AML-193 (cell line): ENCODE results near the gene POLD1.
"Not testable (repeated sequence)": the region's sequence is repeated elsewhere in the genome, so short reads cannot be mapped to it uniquely, and the experiment has no call there.

Source experiments
- DNase-seq, 2 experiments: peaks; one replicate each; lab custom pipeline; 2025; lab: John Stamatoyannopoulos, UW

POLD1 gene

GRCh38 chr19:50383852-50384684 is at the start of gene POLD1:
Gene POLD1, plus strand, starts transcription at chr19:50384347. Its CDS starts 14,505 bp downstream, at chr19:50398852.
- peak; percentile 96 to 98 for DNase-seq

DNA sequence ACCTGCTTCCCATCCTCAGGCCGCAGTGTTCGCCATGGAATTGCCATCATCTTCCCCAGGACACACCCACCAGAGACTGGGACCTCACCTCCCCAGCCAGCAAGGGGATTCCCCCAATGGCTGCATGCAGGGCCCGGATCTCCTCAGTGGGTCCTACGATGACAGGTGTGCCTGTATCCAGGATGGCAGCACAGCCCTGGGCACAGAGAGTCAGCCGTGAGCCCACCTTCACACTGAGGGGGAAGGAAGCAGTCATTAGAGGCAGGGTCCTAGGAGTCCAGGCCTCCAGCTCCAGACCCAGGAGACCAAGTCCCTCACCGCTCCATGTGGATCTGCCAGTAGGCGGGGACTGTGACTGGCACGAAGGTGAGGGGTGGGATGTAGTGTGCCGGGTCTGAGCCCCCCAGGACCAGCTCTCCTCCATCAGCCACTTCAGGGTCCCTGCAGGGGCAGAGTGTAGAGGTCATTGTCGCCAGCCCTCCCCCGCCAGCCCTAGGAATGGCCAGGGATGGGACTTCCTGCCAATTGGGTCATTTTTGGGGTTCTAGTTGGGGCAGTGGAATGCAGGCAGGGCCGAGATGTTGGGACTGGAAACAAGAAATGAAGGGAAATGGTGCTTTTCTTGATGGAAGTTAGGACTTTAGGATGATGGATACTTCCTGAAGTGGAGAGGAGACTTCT is 49.3 kb upstream of the POLD1 start:
- no peak for DNase-seq

GRCh38 chr19:50337031-50337430 is 47.1 kb upstream of the POLD1 start:
- not testable (repeated sequence) for DNase-seq

GRCh38 chr19:50340331-50340730 is 43.8 kb upstream of the POLD1 start:
- DNase-seq: no peak

DNA sequence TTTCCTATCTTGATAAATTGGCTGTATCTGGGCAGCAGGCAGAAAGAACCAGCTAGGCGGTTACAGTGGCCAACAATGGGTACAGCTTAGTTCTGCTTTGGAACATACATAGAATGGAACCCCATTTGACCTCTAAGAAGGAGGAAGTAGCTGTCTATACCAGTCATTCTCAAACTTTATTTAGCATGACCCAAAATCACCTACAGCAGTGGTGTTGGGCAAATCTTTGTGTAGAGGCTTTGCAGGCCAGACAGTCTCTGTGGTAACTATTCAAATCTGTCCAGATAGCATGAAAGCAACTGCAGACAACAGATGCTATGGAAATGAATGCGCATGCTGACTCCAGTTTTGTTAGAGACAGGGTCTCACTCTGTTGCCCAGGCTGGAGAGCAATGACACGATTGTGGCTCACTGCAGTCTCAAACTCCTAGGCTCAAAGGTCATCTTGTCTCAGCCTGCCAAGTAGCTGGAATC is 43.0 kb upstream of the POLD1 start:
- peak in 1 of 2 experiments; percentile 9 for DNase-seq

GRCh38 chr19:50344661-50345318 is 39.4 kb upstream of the POLD1 start:
- no peak for DNase-seq

GRCh38 chr19:50347089-50347581 is 37.0 kb upstream of the POLD1 start:
- DNase-seq: not testable (repeated sequence)

DNA sequence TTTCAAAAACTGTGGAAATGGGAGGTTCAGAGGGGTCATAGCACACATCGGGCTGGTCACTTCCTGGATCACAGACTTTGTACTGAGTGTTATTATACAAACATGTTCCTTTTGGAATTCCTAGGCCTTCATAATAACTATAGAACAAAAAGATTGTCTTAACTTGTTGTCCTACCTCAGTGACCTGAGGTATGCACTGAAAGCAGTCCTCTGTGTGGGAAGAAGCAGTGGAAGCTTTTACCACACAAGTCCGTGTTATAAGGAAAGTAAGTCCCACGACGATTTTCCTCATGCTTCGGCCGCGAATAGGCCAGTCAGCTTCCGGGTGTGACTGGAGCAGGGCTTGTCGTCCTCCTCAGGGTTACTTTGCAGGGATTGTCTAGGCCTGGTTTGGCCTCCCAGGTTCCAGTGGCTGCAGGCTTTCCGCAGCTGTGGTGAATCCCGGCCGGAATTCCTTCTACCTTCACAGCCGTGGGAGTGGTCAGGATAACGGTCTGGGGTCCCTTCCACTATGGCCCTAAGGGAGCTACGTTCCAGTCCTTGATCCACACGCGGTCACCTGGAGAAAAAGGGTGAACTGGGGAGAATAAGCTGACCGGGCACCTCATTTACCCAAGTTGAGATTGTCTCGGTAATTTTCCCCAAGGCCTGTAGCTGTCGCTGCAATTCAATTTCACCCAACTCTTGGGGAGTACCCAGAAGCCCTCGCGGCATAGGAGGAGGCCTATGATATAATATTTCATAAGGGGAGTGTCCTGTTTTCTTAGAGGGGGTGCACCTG is 34.7 kb upstream of the POLD1 start:
- no peak for DNase-seq

DNA sequence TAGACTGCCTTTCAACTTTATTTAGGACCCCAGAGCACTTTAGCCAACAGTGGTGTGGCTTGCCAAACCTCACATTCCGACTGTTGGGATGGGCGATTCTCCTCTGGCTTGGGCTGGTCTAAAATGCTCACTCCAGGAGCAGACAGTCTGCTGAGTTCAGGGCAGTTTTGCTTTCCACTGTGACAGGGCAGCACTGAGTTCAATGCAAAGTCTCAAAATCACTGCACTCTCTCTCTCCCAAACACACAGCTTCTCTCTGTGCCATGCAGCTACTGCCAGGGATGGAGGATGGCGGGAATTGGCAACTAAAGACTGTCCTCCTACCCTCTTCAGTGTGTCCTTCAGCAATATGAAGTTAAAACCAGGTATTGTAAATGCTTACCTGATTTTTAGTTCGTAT is 31.9 kb upstream of the POLD1 start:
- DNase-seq: no peak

DNA sequence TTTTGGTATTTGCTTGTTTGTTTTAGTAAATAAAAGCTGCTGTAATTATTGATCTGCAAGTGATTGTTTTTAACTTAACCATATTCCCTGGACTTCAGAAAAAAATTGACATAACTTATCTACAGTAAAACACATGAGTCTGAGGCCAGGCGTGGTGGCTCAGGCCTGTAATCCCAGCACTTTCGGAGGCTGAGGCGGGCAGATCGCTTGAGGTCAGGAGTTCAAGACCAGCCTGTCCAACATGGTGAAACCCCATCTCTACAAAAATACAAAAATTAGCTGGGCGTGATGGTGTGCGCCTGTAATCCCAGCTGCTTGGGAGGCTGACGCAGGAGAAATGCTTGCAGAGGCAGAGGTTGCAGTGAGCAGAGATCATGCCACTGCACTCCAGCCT is 30.7 kb upstream of the POLD1 start:
- not testable (repeated sequence) for DNase-seq

DNA sequence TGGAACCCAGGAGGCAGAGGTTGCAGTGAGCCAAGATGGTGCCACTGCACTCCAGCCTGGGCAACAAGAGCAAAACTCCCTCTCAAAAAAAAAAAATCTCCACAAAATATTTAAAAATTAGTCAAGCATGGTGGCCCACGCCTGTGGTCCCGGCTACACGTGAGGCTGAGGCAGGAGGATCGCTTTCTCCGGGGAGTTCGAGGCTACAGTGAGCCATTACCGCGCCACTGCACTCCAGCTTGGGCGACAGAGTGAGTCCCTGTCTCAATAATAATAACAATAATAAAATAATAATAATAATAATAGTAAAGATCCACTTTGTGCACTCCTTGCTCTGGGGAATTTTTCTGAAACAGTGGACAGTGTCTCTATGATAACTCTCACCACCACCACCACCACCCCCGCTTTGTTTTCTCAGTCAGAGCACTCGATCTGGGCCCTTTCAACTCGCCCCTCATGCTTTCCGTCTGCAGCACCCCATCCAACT is 27.4 kb upstream of the POLD1 start:
- DNase-seq: no peak

DNA sequence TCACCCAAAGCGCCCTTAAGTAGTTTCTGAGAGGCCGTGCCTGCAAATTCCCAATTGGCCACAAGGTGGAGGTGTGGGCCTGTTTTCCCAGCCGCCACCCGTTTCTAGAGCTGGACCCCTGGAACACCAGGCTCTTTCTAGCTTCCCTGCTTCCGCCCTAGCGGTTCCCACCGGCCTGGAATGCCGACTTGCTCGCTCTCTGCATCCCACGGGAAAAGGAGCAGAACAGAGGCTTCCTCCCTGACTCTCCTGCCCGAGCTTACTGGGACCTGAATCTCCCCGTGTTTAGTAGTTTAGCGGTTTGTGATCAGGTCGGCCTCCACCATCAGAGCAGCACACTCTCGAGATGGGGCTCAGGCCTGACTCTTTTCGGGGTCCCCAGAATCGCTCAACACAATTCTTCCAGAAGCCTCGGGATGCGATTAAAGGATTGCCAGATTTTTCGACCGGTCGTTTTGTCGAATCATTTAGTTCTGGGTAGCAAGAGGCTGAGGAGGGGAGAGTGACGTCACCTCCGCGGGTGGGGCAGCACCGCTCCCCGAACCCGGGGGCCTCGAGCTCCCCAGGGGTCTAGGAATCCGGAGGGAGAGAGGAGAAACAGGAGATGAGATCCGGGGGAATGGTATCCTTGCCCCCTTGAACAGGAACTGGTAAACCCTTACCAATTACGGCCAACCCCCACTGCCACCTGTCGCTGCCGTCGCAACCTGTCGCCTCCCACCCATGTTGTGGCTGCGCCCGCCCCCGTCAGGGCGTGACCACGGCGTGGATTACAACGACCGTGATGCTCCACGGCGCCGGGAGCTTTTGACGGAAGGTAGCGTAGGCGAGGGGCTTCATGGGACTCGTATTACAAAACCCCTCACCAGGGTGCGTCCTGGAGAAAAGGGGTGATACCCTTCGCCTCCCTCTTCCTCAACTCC is 26.7 kb upstream of the POLD1 start:
- DNase-seq: peak; percentile 12 to 21

DNA sequence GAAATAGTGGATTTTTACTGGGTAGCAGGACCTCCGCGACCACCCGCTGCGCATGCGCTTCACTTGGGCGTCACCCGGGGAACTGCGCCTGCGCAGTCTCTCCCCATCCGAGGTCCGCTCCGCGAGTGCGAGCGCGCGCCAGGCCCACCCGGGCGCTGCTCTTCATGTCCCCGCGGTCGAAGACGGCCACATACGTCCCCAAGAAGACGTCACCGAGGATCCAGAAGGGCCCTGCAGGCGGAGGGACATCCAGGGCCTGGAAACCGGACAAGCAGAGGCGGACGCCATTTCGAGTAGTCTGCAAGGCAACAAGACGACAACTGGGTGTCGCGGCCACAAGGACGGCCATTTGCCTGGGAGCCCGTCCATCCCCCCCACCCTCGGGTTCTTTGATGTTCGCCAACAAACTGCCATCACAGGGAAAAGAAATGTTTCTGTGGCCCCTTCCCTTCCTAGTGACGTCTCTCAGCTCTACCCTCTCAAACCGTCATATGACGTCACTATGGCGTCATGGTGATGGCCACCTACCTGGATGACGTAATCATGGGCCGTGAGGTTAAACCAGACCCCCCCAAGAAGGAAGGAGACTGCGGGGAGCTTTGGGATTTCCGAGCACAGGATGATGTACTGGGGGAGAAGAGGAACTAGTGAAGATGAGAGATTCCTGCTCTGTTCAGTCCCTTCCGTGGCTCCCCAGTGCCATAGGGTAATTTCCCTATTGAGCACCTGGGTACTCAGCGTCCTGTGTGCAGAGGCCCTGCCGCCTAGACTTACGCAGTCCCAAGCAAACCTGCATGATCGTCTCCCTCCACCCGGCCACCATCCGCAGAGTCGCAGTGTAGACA is 25.4 kb upstream of the POLD1 start:
- no peak for DNase-seq

- no peak for DNase-seq
Observed at GRCh38 chr19:50359328-50359818, 24.8 kb upstream of the POLD1 start.

DNA sequence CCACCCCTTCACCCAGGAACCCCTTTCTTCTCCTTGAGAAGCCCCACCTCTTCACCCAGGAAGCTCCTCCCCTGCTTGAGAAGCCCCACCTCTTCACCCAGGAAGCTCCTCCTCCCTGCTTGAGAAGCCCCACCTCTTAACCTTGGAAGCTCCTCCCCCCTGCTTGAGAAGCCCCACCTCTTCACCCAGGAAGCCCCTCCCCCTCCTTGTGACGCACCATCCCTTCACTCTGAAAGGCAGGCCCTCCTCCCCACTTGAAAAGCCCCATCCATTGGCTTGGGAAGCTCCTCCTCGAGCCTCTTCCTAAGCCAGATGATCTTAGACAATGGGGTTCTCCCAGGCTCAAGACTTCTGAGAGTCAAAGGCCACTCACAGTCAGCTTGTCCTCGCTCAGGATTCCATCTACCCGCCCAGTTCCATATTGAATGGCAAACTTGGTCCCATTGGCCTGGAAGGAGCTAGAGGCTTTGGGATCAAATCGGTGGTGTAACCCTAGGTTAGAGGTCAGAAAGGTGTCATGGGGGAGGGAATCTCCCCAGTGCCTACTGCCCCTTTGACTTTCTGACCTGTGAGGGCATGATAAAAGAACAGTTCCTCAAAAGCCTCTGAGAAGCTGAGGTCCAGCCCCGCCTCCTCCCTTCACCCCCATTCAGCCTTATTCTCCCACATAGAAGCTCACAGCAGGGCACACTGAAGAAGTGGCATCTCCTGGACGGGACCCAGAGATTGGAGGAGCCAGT is 22.7 kb upstream of the POLD1 start:
- no peak for DNase-seq

DNA sequence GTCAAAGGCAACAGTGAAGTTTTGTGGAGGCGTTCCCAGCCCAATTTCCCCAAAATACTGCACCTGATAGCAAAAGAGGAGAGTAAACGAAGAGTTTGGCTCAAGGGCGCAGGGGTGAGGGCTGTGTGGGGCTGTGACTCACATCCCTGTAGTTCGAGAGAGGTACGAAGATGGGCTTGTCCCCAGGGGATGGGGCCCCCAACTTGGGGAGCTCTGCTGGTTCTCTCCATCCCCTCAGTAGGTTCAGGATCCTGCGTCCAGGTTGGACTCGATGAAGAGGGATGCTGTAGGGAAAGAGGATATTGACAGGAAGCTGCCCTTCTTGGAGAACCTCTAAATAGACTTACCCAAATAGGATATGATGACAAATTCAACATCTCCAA is 22.1 kb upstream of the POLD1 start:
- no peak for DNase-seq

GRCh38 chr19:50362656-50363424 is 21.3 kb upstream of the POLD1 start:
- no peak for DNase-seq
